ENCODE results near the gene SYF2.
A peak's percentile ranks its signal among the peaks of the same experiment; 100 is the strongest.

GRCh38 chr1:25232866-25233784 is 823 bp upstream of the SYF2 start:
- TF ChIP-seq ZBTB6 (tag by site-specific recombination; IDR thresholded peaks at IDR 0.05) (no peak), ZBTB10 (tag by site-specific recombination; IDR thresholded peaks at IDR 0.05) (no peak), HOXA7 (CRISPR knock-in tag; IDR thresholded peaks at IDR 0.05; ENCODE audit: borderline replicate concordance) (no peak), PATZ1 (tag by site-specific recombination; IDR thresholded peaks at IDR 0.05) (peak; percentile 77), CTCF (tag by site-specific recombination; IDR thresholded peaks at IDR 0.05) (no peak), ZSCAN5A (tag by site-specific recombination; IDR thresholded peaks at IDR 0.05) (no peak), GLI4 (tag by site-specific recombination; IDR thresholded peaks at IDR 0.05) (no peak), ZNF510 (tag by site-specific recombination; IDR thresholded peaks at IDR 0.05; ENCODE audit: insufficient replicate concordance) (peak; percentile 18)

All from HEK293 (cell line).